Body of pancreas (tissue), 4 donors: ENCODE measurements around the gene OSBPL2. TPM values are rescaled to one million over a fixed set of nuclear protein-coding genes. Genes with fewer than 3 reads are reported as not detected.

Source experiments
- ATAC-seq: fragments of 150-250 bp; one replicate; pipeline ENCODE4 v1.9.1; 2016
- DNase-seq, 4 donors: peaks; one replicate each; pipeline ENCODE4 v3.0.0-alpha.2; 2019
- H3K27ac ChIP-seq, 4 donors: fragments of 200-600 bp; sonication (generic); 1 replicate in 3 of 4; 2 replicates in 1 of 4; pipeline versions ENCODE4 v1.5.1 to v1.6.1; 2016 to 2019; ENCODE audit warnings: mild to moderate bottlenecking in 1 of 4, mixed read lengths in 1 of 4, moderate library complexity in 1 of 4
- H3K27me3 ChIP-seq, 2 donors: fragments of 200-600 bp; sonication (generic); one replicate each; pipeline ENCODE4 v1.6.0; 2016; ENCODE audit warnings: mild to moderate bottlenecking in 1 of 2
- H3K36me3 ChIP-seq, 2 donors: fragments of 200-600 bp; sonication (generic); replicated peaks in 1 of 2; 2 replicates each; pipeline ENCODE4 v1.5.1; 2016; ENCODE audit warnings: low read depth in 2 of 2; ENCODE audit not compliant: insufficient read depth in 1 of 2
- H3K4me1 ChIP-seq: fragments of 200-600 bp; sonication (generic); one replicate; pipeline ENCODE4 v1.6.0; 2016
- H3K4me3 ChIP-seq, 2 donors: fragments of 200-600 bp; sonication (generic); 1 replicate in 1 of 2; 2 replicates in 1 of 2; pipeline ENCODE4 v1.5.1; 2016 to 2019
- H3K9me3 ChIP-seq, 3 donors: fragments of 200-600 bp; sonication (generic); 1 replicate in 2 of 3; 2 replicates in 1 of 3; pipeline ENCODE4 v1.5.1; 2016
- CTCF ChIP-seq, 7 experiments: fragments of 450-650 bp in 4 of 7; fragments of 200-600 bp in 3 of 7; sonication (generic) in 3 of 7; IDR thresholded peaks; one replicate each; pipeline ENCODE4 v1.5.1; 2016 to 2019; ENCODE audit warnings: antibody characterized with exemption in 7 of 7
- POLR2A ChIP-seq, 3 donors: fragments of 450-650 bp; IDR thresholded peaks; one replicate each; pipeline ENCODE4 v1.6.1; 2016; ENCODE audit warnings: antibody characterized with exemption in 3 of 3, mild to moderate bottlenecking in 2 of 3
- WGBS, 2 donors: methylation state at CpG; one replicate each; pipeline ENCODE4 v1.1.5; 2017; 5-methylcytosine and 5-hydroxymethylcytosine counted together
- intact Hi-C: fragments of 100-400 bp; cut with DNase I; formaldehyde crosslinking; loops from one replicate; pipeline ENCODE4 v1.15.1; 2023
- microRNA-seq, 2 donors: library from miRNA; unstranded; fragments of <30 nt; microRNA quantifications; one replicate each; pipeline ENCODE4, GENCODE V29; 2016; ENCODE audit warnings: borderline number of aligned reads in 2 of 2, borderline replicate concordance in 2 of 2
- total RNA-seq, 2 donors: library from RNA; depleted of rRNA; stranded (reverse); fragments of >200 nt; gene quantifications; one replicate each; pipeline ENCODE4 v1.1.0, GENCODE V29; 2016

The OSBPL2 gene
- total RNA-seq, 2 donors from 2014 or later = 54.5 to 71.9 TPM

GRCh38 chr20:62344092-62344491 lies 105.8 kb downstream of the OSBPL2 start:
- DNase-seq (no peak), ATAC-seq (no peak)
- Histone ChIP-seq H3K4me3 (no peak overlapping the region), H3K27ac (no peak overlapping the region), H3K4me1 (no peaks in the 10 kb centered on the region), H3K27me3 (no peaks in the 10 kb centered on the region), H3K36me3 (peaks cover 0 to 8% of the 10 kb centered on the region in 2 donors), H3K9me3 (no peaks in the 10 kb centered on the region)
- no peak for TF ChIP-seq CTCF (IDR thresholded peaks at IDR 0.05)
- no peak for TF ChIP-seq POLR2A (IDR thresholded peaks at IDR 0.05)
- 91 to 95% methylated on average over 5 of the region's 5 CpGs for WGBS, 2 donors
- intact Hi-C loops = no loop called here

GRCh38 chr20:62344782-62345181 lies 106.5 kb downstream of the OSBPL2 start:
- peaks cover 0 to 8% of the 10 kb centered on the region in 2 donors for H3K36me3 ChIP-seq

More at GRCh38 chr20:62344782-62345181, 106.5 kb downstream of the OSBPL2 start:
- WGBS, 2 donors = 94 to 95% methylated on average over 10 of the region's 10 CpGs
- ATAC-seq = no peak
- Histone ChIP-seq H3K27ac (no peak overlapping the region), H3K27me3 (no peaks in the 10 kb centered on the region), H3K9me3 (no peaks in the 10 kb centered on the region), H3K4me3 (no peak overlapping the region), H3K4me1 (no peaks in the 10 kb centered on the region)
- no peak for TF ChIP-seq POLR2A (IDR thresholded peaks at IDR 0.05)
- no peak for TF ChIP-seq CTCF (IDR thresholded peaks at IDR 0.05)
- intact Hi-C loops = no loop called here
- no peak for DNase-seq

Small RNA genes within 50 kb of the gene (microRNA-seq; reads per million reads assigned to microRNA genes)
- 0 to 0.90 reads per million in 2 donors for gene MIR4758

Other genes starting within 250 kb of the OSBPL2 start
- gene TAF4, start 172.6 kb upstream of the OSBPL2 start, total RNA-seq = 10 to 100 TPM; 12.7 to 29.0 TPM
- gene LSM14B, start 116.0 kb upstream of the OSBPL2 start, total RNA-seq = 10 to 100 TPM; 11.5 to 12.2 TPM
- 100 to 1,000 TPM; 174 to 176 TPM for gene PSMA7, start 95.1 kb upstream of the OSBPL2 start, total RNA-seq
- 10 to 100 TPM; 11.4 to 14.5 TPM for gene SS18L1, start 94.8 kb upstream of the OSBPL2 start, total RNA-seq
- gene MTG2, start 55.5 kb upstream of the OSBPL2 start, total RNA-seq = 10 to 100 TPM in 1 of 2 donors, 1 to 10 TPM in 1; 8.8 to 16.5 TPM
- under 1 TPM in 1 of 2 donors, not detected in 1; 0.33 TPM for gene HRH3, start 18.2 kb upstream of the OSBPL2 start, total RNA-seq
- gene ADRM1, start 64.5 kb downstream of the OSBPL2 start, total RNA-seq = 100 to 1,000 TPM in 1 of 2 donors, 10 to 100 TPM in 1; 79.9 to 104 TPM
- gene LAMA5, start 128.8 kb downstream of the OSBPL2 start, total RNA-seq = 100 to 1,000 TPM; 115 to 185 TPM
- gene RPS21, start 148.6 kb downstream of the OSBPL2 start, total RNA-seq = 100 to 1,000 TPM; 654 to 656 TPM
- gene CABLES2, start 168.8 kb downstream of the OSBPL2 start, total RNA-seq = 1 to 10 TPM; 1.6 to 2.6 TPM
- 1 to 10 TPM; 2.3 TPM for gene RBBP8NL, start 189.0 kb downstream of the OSBPL2 start, total RNA-seq
- not detected for gene GATA5, start 237.5 kb downstream of the OSBPL2 start, total RNA-seq